Smooth muscle cell of the pulmonary artery (primary cell): ENCODE measurements around the gene TTLL11. TPM values are rescaled to one million over a fixed set of nuclear protein-coding genes. Genes with fewer than 3 reads are reported as not detected.

ENCODE experiments used
- total RNA-seq: library from RNA; depleted of rRNA; stranded (reverse); fragments of >200 nt; gene quantifications from 2 replicates; pipeline ENCODE4 v1.2.3, GENCODE V29; 2014

Gene TTLL11
- total RNA-seq, result 4.6 and 5.2 TPM in 2 replicates

GRCh38 chr9:122092611-122093506, at the start of gene TTLL11:
Gene TTLL11 (minus strand): TSS chr9:122093308. CDS start chr9:122093148, 160 bp downstream.

Other genes starting within 250 kb of the TTLL11 start
- 27.7 and 37.6 TPM in 2 replicates for gene NDUFA8, start 66.5 kb upstream of the TTLL11 start, total RNA-seq
- gene MORN5, start 66.6 kb upstream of the TTLL11 start, total RNA-seq, result not detected in 2 replicates
- gene LHX6, start 135.6 kb upstream of the TTLL11 start, total RNA-seq, result not detected in 2 replicates
- 9.9 and 12.6 TPM in 2 replicates for gene RBM18, start 171.5 kb upstream of the TTLL11 start, total RNA-seq
- 23.6 and 29.2 TPM in 2 replicates for gene MRRF, start 171.6 kb upstream of the TTLL11 start, total RNA-seq